ENCODE results near the gene ADH4.

Gene ADH4

DNA sequence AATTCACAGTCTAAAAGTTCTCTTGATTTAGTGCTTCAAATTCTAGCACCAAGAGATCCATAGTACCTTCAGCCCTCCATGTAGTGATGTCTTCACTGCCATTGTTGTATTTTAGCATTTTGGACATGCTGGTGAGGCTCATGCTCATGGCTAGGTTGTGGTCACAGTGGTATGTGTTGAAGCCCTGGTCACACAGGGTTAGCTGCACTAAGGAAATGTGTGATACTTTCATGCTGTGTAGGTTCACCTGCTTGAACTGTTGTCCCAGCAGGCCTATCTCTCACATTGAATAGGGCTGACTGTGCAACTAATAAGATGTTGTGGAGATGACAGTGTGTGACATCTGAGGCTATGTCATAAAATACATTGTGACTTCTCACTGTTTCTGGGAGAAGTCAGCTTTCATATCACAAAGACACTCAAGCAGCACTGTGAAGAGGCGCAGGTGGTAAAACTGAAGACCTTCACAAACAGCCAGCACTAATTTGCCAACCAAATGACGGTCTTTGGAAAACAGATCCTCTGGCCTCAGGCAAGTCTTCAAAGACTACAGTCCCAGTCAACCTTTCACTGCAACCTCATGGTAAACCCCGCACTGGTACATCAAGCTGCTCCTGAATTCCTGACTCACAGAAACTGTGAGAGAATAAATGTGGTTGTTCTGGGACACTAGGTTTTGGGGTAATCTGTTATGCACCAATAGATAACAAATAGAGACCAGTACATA is 17.4 kb upstream of the ADH4 start:
- Histone ChIP-seq H3K9me2 (replicated peaks; ENCODE audit: low read depth, low read length) (no peaks in the 10 kb centered on the region), H3K27me3 (ENCODE audit: insufficient read depth, low read length, poor library complexity, severe bottlenecking) (no peaks in the 10 kb centered on the region), H4K20me1 (ENCODE audit: insufficient read depth, low read length, poor library complexity, severe bottlenecking) (no peaks in the 10 kb centered on the region), H3K4me1 (ENCODE audit: insufficient read depth, low read length, poor library complexity, severe bottlenecking) (no peaks in the 10 kb centered on the region), H2AFZ (ENCODE audit: low read length) (no peak overlapping the region), H3K4me2 (ENCODE audit: low read depth, low read length, poor library complexity, severe bottlenecking) (no peak overlapping the region), H3F3A (ENCODE audit: low read depth) (no peaks in the 10 kb centered on the region), H3K9me3 (ENCODE audit: insufficient read depth, low read depth, low read length) (no peaks in the 10 kb centered on the region), H3K9ac (ENCODE audit: low read depth, low read length, poor library complexity, severe bottlenecking) (no peak overlapping the region), H3K4me3 (ENCODE audit: low read length, poor library complexity, severe bottlenecking) (no peak overlapping the region), H3K79me2 (ENCODE audit: insufficient read depth, low read length) (no peaks in the 10 kb centered on the region), H3K36me3 (ENCODE audit: insufficient read depth, low read length) (no peaks in the 10 kb centered on the region)
- TF ChIP-seq EZH2phosphoT487 (IDR thresholded peaks at IDR 0.05; ENCODE audit: borderline replicate concordance) (no peak), CTCF (conservative IDR thresholded peaks at IDR 0.05; ENCODE audit: low read length) (no peak)

DNA sequence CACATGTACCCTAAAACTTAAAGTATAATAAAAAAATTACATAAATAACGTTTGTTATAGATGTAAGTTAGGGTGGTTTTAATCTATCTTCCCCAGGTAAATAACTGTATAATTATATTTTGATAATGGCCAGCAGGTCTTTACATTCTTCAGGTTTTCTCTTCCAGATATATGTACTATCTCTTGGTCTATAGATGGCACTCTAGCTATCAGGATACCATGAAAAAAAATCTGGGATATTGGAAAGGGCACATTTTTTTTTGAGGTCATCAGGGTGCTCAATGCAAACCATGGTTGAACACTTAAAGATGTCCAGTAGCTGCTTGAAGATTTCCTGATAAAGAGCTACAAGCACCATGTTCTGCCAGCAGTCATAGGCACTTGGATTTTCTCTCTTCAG is 15.6 kb upstream of the ADH4 start:
- H3K4me2 ChIP-seq (ENCODE audit: low read depth, low read length, poor library complexity, severe bottlenecking), result no peak overlapping the region
- H3K4me3 ChIP-seq (ENCODE audit: low read length, poor library complexity, severe bottlenecking), result no peak overlapping the region
- H3K9me3 ChIP-seq (ENCODE audit: insufficient read depth, low read depth, low read length), result no peaks in the 10 kb centered on the region
- no peaks in the 10 kb centered on the region for H3K4me1 ChIP-seq (ENCODE audit: insufficient read depth, low read length, poor library complexity, severe bottlenecking)
- H3K36me3 ChIP-seq (ENCODE audit: insufficient read depth, low read length), result no peaks in the 10 kb centered on the region
- H4K20me1 ChIP-seq (ENCODE audit: insufficient read depth, low read length, poor library complexity, severe bottlenecking), result no peaks in the 10 kb centered on the region
- H3K9me2 ChIP-seq (replicated peaks; ENCODE audit: low read depth, low read length), result no peaks in the 10 kb centered on the region
- H3K27me3 ChIP-seq (ENCODE audit: insufficient read depth, low read length, poor library complexity, severe bottlenecking), result no peaks in the 10 kb centered on the region
- no peaks in the 10 kb centered on the region for H3F3A ChIP-seq (ENCODE audit: low read depth)
- no peak overlapping the region for H3K9ac ChIP-seq (ENCODE audit: low read depth, low read length, poor library complexity, severe bottlenecking)
- no peak overlapping the region for H2AFZ ChIP-seq (ENCODE audit: low read length)
- TF ChIP-seq EZH2phosphoT487 (IDR thresholded peaks at IDR 0.05; ENCODE audit: borderline replicate concordance) (no peak), CTCF (conservative IDR thresholded peaks at IDR 0.05; ENCODE audit: low read length) (no peak)
- no peaks in the 10 kb centered on the region for H3K79me2 ChIP-seq (ENCODE audit: insufficient read depth, low read length)

- Histone ChIP-seq H3K9me3 (ENCODE audit: insufficient read depth, low read depth, low read length) (no peaks in the 10 kb centered on the region), H3F3A (ENCODE audit: low read depth) (no peaks in the 10 kb centered on the region), H3K27me3 (ENCODE audit: insufficient read depth, low read length, poor library complexity, severe bottlenecking) (no peaks in the 10 kb centered on the region), H3K79me2 (ENCODE audit: insufficient read depth, low read length) (no peaks in the 10 kb centered on the region), H3K4me1 (ENCODE audit: insufficient read depth, low read length, poor library complexity, severe bottlenecking) (no peaks in the 10 kb centered on the region), H3K9ac (ENCODE audit: low read depth, low read length, poor library complexity, severe bottlenecking) (no peak overlapping the region), H4K20me1 (ENCODE audit: insufficient read depth, low read length, poor library complexity, severe bottlenecking) (no peaks in the 10 kb centered on the region), H2AFZ (ENCODE audit: low read length) (no peak overlapping the region), H3K9me2 (replicated peaks; ENCODE audit: low read depth, low read length) (no peaks in the 10 kb centered on the region), H3K4me2 (ENCODE audit: low read depth, low read length, poor library complexity, severe bottlenecking) (no peak overlapping the region), H3K36me3 (ENCODE audit: insufficient read depth, low read length) (no peaks in the 10 kb centered on the region), H3K4me3 (ENCODE audit: low read length, poor library complexity, severe bottlenecking) (no peak overlapping the region)
- no peak for TF ChIP-seq CTCF (conservative IDR thresholded peaks at IDR 0.05; ENCODE audit: low read length)
- TF ChIP-seq EZH2phosphoT487 (IDR thresholded peaks at IDR 0.05; ENCODE audit: borderline replicate concordance), result no peak
Observed at GRCh38 chr4:99157478-99157935, 13.4 kb upstream of the ADH4 start.
